ENCODE results near the gene TSHZ1. TPM values are rescaled to one million over a fixed set of nuclear protein-coding genes. Genes with fewer than 3 reads are reported as not detected.

Gene TSHZ1
- total RNA-seq, 4 donors from 2014 or later, result 5.4 to 20.2 (median 13.7) TPM

GRCh38 chr18:75163736-75164135, 46.9 kb upstream of the TSHZ1 start:
- Histone ChIP-seq H3K4me3 (no peak overlapping the region), H3K9me3 (no peaks in the 10 kb centered on the region), H3K27ac (no peak overlapping the region), H3K36me3 (no peaks in the 10 kb centered on the region), H3K4me1 (peaks cover 0 to 7% (median 0%) of the 10 kb centered on the region in 3 donors), H3K27me3 (peaks cover 0 to 7% (median 0%) of the 10 kb centered on the region in 4 donors)
- intact Hi-C loops (cut with DNase I), result no loop called here
- TF ChIP-seq CTCF (IDR thresholded peaks at IDR 0.05) (no peak), POLR2A (IDR thresholded peaks at IDR 0.05) (no peak)
- no peak for DNase-seq
- 93% methylated on average over 2 of the region's 4 CpGs; no CpG with 5 or more reads in 1 of the 2 donors for WGBS, 2 donors

DNA sequence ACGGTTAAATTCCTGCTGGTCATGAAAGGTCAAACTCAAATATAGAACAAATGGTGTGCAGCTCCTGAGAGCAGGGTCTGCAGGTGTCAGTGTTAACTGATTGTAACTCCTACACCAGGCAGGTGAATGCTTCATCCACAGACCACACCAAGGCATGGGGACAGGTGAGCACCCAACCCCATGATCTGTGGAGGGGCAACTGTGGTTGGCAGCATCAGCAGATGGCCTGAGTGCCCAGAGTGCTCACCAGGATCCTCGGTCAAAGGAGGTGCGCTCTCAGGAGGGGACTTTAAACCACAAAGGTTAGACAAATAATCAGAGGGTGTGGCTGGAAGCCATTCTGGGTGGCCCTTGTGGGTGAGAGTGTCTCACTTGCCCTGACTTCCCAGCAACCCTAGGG, 46.1 kb upstream of the TSHZ1 start:
- H3K4me1 ChIP-seq, result peaks cover 0 to 7% (median 0%) of the 10 kb centered on the region in 3 donors
- no peaks in the 10 kb centered on the region for H3K36me3 ChIP-seq
- no peak for DNase-seq
- H3K27ac ChIP-seq, result no peak overlapping the region
- H3K9me3 ChIP-seq, result no peaks in the 10 kb centered on the region
- no peak overlapping the region for H3K4me3 ChIP-seq
- 90 to 100% methylated on average over 2 of the region's 3 CpGs for WGBS, 2 donors
- TF ChIP-seq CTCF (IDR thresholded peaks at IDR 0.05) (no peak), POLR2A (IDR thresholded peaks at IDR 0.05) (no peak)
- intact Hi-C loops (cut with DNase I), result no loop called here
- H3K27me3 ChIP-seq, result peaks cover 0 to 3% (median 0%) of the 10 kb centered on the region in 4 donors

- WGBS, 2 donors, result 94 to 97% methylated on average over 8 of the region's 8 CpGs
- H3K27me3 ChIP-seq, result no peaks in the 10 kb centered on the region
- no peak overlapping the region for H3K4me3 ChIP-seq
- no peaks in the 10 kb centered on the region for H3K9me3 ChIP-seq
- peaks cover 0 to 7% (median 0%) of the 10 kb centered on the region in 3 donors for H3K4me1 ChIP-seq
- no peaks in the 10 kb centered on the region for H3K36me3 ChIP-seq
- TF ChIP-seq POLR2A (IDR thresholded peaks at IDR 0.05), result no peak
- TF ChIP-seq CTCF (IDR thresholded peaks at IDR 0.05), result no peak
- no peak for DNase-seq
- intact Hi-C loops (cut with DNase I), result no loop called here
- no peak overlapping the region for H3K27ac ChIP-seq
Observed at GRCh38 chr18:75165926-75166325, 44.7 kb upstream of the TSHZ1 start.

GRCh38 chr18:75167137-75167536, 43.5 kb upstream of the TSHZ1 start:
- DNase-seq, result no peak
- 88 to 93% methylated on average over 9 of the region's 10 CpGs for WGBS, 2 donors
- no peaks in the 10 kb centered on the region for H3K9me3 ChIP-seq
- H3K4me1 ChIP-seq, result no peaks in the 10 kb centered on the region
- peak overlapping the region in 2 of 4 donors; percentile 40 to 69 for H3K27ac ChIP-seq
- H3K4me3 ChIP-seq, result no peak overlapping the region
- no peaks in the 10 kb centered on the region for H3K36me3 ChIP-seq
- intact Hi-C loops (cut with DNase I), result no loop called here
- TF ChIP-seq CTCF (IDR thresholded peaks at IDR 0.05) (no peak), POLR2A (IDR thresholded peaks at IDR 0.05) (no peak)
- no peaks in the 10 kb centered on the region for H3K27me3 ChIP-seq

DNA sequence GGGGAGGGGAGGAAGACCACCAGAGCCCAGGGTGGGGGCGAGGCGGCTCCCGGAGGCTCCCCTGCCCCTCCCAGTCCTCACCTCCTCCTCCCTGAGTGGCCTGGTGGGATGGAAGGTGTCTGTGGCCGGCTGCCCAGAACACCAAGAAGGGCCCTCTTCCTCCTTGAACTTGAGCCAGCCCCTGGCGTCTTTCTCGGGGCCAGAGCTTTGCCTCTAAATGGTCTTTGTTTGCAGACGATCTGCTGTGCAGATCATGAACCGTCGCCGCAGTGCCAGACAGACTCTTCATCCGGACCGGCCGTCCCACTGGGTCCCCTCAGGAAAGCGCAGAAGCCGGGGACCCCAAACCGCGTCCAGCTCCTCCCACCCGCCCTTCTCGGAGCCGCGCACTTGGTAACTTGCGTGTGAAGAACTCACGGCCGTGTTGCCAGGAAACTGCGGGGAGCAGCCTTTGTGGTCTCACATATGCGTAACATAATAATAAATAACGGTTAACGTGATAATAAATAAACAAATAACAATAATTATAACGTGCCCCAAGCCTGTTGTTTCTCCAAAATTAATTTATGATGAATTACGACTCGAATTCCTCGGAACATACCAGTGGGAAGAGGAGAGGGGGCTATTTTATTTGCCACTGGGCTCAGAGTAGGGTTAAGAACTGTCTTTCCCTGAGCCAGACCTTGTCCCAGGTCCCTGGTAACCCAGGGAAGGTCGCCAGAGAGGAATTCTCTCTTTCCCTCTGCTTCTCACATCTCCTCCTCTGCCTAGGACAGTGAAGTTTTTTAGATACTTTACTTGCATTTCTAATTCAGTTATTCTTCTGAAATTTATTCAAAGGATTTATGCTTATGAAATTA, 42.6 kb upstream of the TSHZ1 start:
- WGBS, 2 donors, result 54 to 66% methylated on average over 15 to 22 of the region's 33 CpGs
- Histone ChIP-seq H3K27me3 (no peaks in the 10 kb centered on the region), H3K27ac (peak overlapping the region in 3 of 4 donors; percentile 40 to 69 (median 56)), H3K36me3 (no peaks in the 10 kb centered on the region), H3K4me3 (peak overlapping the region; percentile 6 to 53 (median 30)), H3K9me3 (no peaks in the 10 kb centered on the region), H3K4me1 (no peaks in the 10 kb centered on the region)
- DNase-seq, result no peak
- intact Hi-C loops (cut with DNase I), result no loop called here
- TF ChIP-seq POLR2A (IDR thresholded peaks at IDR 0.05), result no peak
- TF ChIP-seq CTCF (IDR thresholded peaks at IDR 0.05), result no peak

All from esophagus squamous epithelium (tissue), 5 donors.